EH (cell line): Measurements from ENCODE around the gene GAS2.
A peak's percentile ranks its signal among the peaks of the same experiment; 100 is the strongest.

Experiments used
- DNase-seq: peaks from one replicate; pipeline ENCODE4 v3.0.0-alpha.2; 2015; ENCODE audit warnings: low read depth

Gene GAS2

DNA sequence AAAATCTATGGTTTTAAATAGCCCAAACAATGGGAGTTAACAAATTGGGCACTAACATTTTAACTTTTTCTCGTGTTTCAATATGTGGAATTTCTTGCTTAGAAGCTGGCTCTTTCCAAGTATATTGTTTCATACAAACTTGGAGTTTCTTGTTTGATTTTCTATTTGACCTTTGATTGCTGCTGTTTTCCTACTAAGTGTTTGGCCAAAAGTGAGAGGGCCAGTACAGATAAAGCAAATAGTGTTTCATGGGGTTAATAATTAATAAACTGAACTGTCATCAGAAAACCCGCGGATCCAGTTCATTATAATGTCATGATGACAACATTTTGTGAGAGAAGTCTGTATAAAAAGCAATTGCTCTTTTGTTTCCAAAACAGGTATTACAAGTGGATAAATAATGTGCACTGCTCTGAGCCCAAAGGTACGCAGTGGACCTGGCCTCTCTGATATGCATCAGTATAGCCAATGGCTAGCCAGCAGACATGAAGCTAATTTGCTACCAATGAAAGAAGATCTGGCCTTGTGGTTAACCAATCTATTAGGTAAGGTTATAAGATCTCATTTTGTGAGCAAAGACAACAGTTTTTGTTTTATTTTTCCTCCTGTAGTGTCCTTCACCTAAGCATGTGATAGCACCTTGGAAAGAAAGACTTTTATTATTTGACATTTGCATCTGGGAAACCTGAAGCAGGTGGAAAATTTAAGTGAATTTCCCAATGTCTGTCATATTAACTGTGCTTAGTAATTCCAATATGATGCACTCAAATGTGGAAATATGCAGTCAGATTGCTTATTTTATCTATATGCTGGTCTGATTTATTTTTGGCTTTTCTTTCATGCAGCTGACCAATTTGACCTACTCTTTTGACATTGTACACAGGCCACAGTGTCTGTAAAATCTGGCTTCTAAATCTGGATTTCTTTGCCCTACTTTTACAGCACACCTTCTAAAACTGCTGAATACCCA lies 8.3 kb downstream of the GAS2 start:
- no peak for DNase-seq

GRCh38 chr11:22677153-22677903 lies 10.9 kb downstream of the GAS2 start:
- no peak for DNase-seq

DNA sequence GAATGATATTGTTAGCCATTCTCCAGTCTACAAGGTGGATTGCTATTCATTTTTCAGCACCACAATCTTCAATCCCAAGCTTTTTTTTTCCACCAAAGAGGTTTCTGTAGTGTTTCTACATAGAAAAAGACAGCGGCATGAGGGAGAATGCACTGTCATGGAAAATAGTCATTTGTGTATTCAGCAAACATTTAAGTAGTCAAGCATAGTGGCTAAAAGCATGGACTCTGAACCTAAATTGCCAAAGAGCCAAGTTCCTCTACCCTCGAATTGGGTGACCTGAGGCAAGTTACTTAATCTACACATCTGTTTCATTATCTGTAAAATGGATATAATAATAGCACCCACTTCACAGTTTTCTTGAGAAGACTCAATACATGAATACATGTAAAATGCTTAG lies 14.2 kb downstream of the GAS2 start:
- no peak for DNase-seq

DNA sequence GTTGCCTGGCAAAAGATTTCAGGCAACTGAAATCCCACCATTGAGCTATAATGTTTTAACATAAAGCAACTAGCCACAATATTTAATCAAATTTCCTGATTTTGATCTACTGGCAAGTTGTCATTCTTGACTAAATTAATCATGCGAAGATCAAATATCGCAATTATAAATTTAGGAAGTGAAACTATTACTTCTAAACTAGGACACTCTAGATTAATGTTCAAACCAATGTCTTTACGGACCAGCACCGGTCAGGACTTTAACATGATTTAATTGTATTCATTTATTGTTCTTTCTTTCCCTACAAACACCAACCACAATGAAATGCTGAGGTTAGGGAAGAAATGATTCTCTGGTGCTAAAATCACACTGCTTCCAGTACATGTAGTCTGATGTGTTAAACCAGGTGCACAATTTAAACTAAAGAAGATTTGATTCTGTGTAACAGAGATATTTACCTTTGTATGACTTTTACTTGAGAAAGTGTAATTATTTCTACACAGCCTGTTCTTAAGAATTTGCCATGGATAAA lies 14.9 kb downstream of the GAS2 start:
- no peak for DNase-seq

DNA sequence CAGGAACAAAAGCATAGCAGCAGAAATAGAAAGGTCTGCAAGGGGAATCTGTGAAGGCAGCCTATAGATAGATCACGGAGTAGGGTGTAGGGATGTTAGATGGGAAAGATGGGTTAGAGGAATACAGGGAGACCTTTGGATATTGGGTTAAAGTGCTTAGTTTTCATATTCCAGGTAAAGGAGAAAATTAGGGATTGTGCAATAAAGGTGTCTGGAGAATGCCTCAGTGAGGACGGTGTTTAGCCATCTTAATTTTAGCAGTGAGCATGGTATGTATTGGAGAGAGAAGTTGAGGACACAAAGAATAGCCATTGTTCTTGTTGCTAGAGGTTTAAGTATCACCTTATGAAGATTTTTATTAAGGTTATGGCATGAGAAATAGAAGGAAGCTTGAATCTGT lies 17.7 kb downstream of the GAS2 start:
- no peak for DNase-seq

GRCh38 chr11:22685111-22685510 lies 18.7 kb downstream of the GAS2 start:
- no peak for DNase-seq

GRCh38 chr11:22688914-22689313 lies 22.5 kb downstream of the GAS2 start:
- no peak for DNase-seq

DNA sequence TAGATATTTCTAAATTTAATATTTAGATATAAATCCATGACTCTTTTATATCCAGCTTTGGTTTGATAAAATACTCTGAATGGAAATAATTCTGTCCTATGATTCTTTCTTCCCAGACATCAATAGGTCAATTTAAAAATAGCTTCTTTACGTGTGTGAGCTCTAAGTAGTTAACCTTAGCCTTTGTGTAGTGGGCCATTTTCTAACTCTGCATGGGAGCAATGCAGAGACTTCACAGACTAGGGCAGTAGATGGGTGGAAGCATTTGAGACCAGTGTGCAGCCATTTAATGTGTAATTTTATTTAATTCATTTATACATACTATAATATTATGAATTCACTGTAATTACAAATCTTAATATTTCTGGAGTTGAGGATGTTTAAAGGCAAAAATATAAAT lies 23.8 kb downstream of the GAS2 start:
- no peak for DNase-seq

DNA sequence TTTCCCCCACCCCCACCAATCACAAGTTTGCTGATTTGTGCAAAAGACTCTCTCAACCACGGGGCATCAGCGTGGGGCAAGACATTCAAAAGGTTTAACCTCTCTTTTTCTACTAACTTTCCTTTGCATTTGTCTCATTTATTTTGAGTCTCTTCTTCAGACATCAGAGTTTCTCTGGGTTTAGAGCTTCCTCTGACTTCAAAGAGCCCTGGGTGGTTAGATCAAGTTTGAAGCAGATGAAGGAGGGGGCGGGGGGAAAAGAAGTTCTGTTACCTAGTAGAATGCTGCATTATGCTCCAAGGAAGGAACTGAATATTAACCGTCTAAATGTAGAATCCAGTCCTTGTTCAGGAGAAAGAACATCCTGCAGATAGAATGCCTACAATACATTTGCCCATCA lies 24.5 kb downstream of the GAS2 start:
- no peak for DNase-seq

GRCh38 chr11:22699388-22699787 lies 33.0 kb downstream of the GAS2 start:
- DNase-seq: no peak

- DNase-seq: no peak
Observed at GRCh38 chr11:22702031-22702430, 35.6 kb downstream of the GAS2 start.

DNA sequence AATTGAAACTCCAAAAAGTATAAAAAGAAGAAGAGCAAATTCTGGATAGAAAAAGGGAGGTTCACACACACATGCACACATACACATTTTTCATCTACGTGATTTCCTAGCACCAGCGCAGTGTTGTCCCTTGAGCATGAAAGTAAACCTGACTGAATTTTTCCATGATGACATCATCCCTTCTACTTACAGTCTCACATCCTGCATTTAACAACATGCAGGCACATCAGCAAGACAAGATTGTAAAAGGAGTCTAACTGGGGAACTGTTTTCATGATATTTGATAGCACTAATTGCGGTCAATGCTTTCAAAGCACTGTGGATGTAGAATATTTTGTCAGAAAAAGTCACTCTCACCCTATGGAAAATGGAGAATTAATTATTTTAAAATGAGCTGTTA lies 36.6 kb downstream of the GAS2 start:
- peak; percentile 25 for DNase-seq

- DNase-seq: no peak
Observed at GRCh38 chr11:22703591-22703990, 37.2 kb downstream of the GAS2 start.

- DNase-seq: no peak
Observed at GRCh38 chr11:22707119-22707899, 40.9 kb downstream of the GAS2 start.

GRCh38 chr11:22711071-22711770 lies 44.8 kb downstream of the GAS2 start:
- no peak for DNase-seq

DNA sequence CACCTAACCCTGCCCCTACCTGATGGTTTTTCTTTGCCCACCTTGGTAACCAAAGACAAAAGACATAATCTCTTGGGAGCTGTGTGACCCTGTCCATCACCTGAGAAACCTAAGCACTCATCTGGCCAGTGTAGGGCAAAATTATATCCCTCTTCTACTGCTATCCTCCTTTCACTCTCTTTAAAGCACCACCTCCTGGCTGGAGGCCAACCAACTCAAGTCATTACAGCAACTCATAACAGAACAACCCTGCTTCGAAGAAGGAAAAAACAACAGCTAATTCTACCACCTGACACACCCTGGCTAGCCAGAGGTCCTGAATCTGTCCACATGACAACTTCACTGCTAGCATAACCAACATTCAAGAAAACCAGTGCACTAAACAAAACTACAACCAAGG lies 45.5 kb downstream of the GAS2 start:
- no peak for DNase-seq

- no peak for DNase-seq
Observed at GRCh38 chr11:22713336-22713735, 46.9 kb downstream of the GAS2 start.

DNA sequence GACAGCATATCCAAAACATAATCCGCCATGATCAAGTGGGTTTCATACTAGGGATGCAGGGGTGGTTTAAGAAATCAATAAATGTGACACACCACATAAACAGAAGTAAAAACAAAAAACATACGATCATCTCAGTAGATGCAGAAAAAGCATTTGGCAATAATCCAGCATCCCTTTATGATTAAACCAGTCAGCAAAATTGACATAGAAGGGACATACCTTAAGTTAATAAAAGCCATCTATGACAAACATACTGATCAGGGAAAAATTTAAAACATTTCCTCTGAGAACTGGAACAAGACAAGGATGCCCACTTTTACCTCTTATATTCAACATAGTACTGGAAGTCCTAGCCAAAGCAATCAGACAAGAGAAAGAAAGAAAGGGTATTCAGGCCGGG lies 49.6 kb downstream of the GAS2 start:
- DNase-seq: no peak

- DNase-seq: no peak
Observed at GRCh38 chr11:22720457-22720856, 54.0 kb downstream of the GAS2 start.

GRCh38 chr11:22723274-22723673 lies 56.9 kb downstream of the GAS2 start:
- no peak for DNase-seq

GRCh38 chr11:22725079-22725478 lies 58.7 kb downstream of the GAS2 start:
- no peak for DNase-seq
